Measurements from ENCODE around the gene DUS2. TPM values are rescaled to one million over a fixed set of nuclear protein-coding genes. Genes with fewer than 3 reads are reported as not detected.
"Not testable (repeated sequence)": the region's sequence is repeated elsewhere in the genome, so short reads cannot be mapped to it uniquely, and the experiment has no call there.

Gene DUS2
- total and polyA plus RNA-seq, 7 donors, result 3.6 to 17.3 (median 6.6) TPM

- WGBS, 2 donors, result 44 to 70% methylated on average over 18 of the region's 18 CpGs
- H3K36me3 ChIP-seq; intact Hi-C loops (cut with DNase I); H3K9me3 ChIP-seq; H3K27me3 ChIP-seq; H3K4me1 ChIP-seq; DNase-seq: not testable (repeated sequence)
- TF ChIP-seq POLR2AphosphoS5 (IDR thresholded peaks at IDR 0.05), result peak in 1 of 4 donors; percentile 23
- Histone ChIP-seq H3K4me3 (peak within 1 kb of the TSS in 2 of 4 donors; percentile 4 to 12), H3K27ac (peak within 1 kb of the TSS; percentile 26 to 61 (median 38))
Observed at GRCh38 chr16:67998779-67999688, 24.1 kb upstream of the DUS2 start, which contains the start of gene DPEP2. Gene DPEP2, minus strand, starts transcription at chr16:67999484. Its CDS starts 6,272 bp downstream, at chr16:67993212.

GRCh38 chr16:67999985-68000384, 23.1 kb upstream of the DUS2 start:
- 43 to 67% methylated on average over 2 of the region's 2 CpGs for WGBS, 2 donors
- Histone ChIP-seq H3K4me3 (no peak overlapping the region), H3K27me3 (no peaks in the 10 kb centered on the region), H3K9me3 (no peaks in the 10 kb centered on the region), H3K4me1 (no peaks in the 10 kb centered on the region), H3K36me3 (no peaks in the 10 kb centered on the region), H3K27ac (peak overlapping the region; percentile 9 to 61 (median 38))
- intact Hi-C loops (cut with DNase I), result no loop called here
- no peak for TF ChIP-seq POLR2AphosphoS5 (IDR thresholded peaks at IDR 0.05)
- TF ChIP-seq POLR2A (IDR thresholded peaks at IDR 0.05), result no peak
- no peak for TF ChIP-seq CTCF (IDR thresholded peaks at IDR 0.05)
- no peak for TF ChIP-seq EP300 (IDR thresholded peaks at IDR 0.05)
- DNase-seq, result no peak

- DNase-seq, result no peak
- 43 to 48% methylated on average over 3 of the region's 3 CpGs for WGBS, 2 donors
- Histone ChIP-seq H3K4me3 (no peak overlapping the region), H3K27ac (peak overlapping the region in 3 of 4 donors; percentile 31 to 61 (median 46)), H3K9me3 (no peaks in the 10 kb centered on the region), H3K36me3 (no peaks in the 10 kb centered on the region), H3K4me1 (no peaks in the 10 kb centered on the region), H3K27me3 (no peaks in the 10 kb centered on the region)
- intact Hi-C loops (cut with DNase I), result no loop called here
- TF ChIP-seq POLR2AphosphoS5 (IDR thresholded peaks at IDR 0.05) (peak in 1 of 4 donors; percentile 29), POLR2A (IDR thresholded peaks at IDR 0.05) (no peak), EP300 (IDR thresholded peaks at IDR 0.05) (no peak)
Observed at GRCh38 chr16:68000450-68000849, 22.6 kb upstream of the DUS2 start.

- H3K4me3 ChIP-seq, result no peak overlapping the region
- 84 to 88% methylated on average over 4 of the region's 4 CpGs for WGBS, 2 donors
- no peaks in the 10 kb centered on the region for H3K9me3 ChIP-seq
- no peak for TF ChIP-seq CTCF (IDR thresholded peaks at IDR 0.05)
- TF ChIP-seq POLR2AphosphoS5 (IDR thresholded peaks at IDR 0.05), result no peak
- no peak for TF ChIP-seq EP300 (IDR thresholded peaks at IDR 0.05)
- TF ChIP-seq POLR2A (IDR thresholded peaks at IDR 0.05), result no peak
- H3K27ac ChIP-seq, result no peak overlapping the region
- no peak for DNase-seq
- no peaks in the 10 kb centered on the region for H3K36me3 ChIP-seq
- intact Hi-C loops (cut with DNase I), result no loop called here
- H3K4me1 ChIP-seq, result no peaks in the 10 kb centered on the region
- H3K27me3 ChIP-seq, result no peaks in the 10 kb centered on the region
Observed at GRCh38 chr16:68003031-68003430, 20.1 kb upstream of the DUS2 start.

GRCh38 chr16:68005211-68005610, 17.9 kb upstream of the DUS2 start:
- H3K27me3 ChIP-seq, result no peaks in the 10 kb centered on the region
- 86 to 89% methylated on average over 9 of the region's 9 CpGs for WGBS, 2 donors
- H3K4me1 ChIP-seq, result no peaks in the 10 kb centered on the region
- no peaks in the 10 kb centered on the region for H3K9me3 ChIP-seq
- H3K27ac ChIP-seq, result peak overlapping the region; percentile 13 to 48 (median 31)
- no peak for TF ChIP-seq EP300 (IDR thresholded peaks at IDR 0.05)
- TF ChIP-seq POLR2A (IDR thresholded peaks at IDR 0.05), result no peak
- no peak for TF ChIP-seq POLR2AphosphoS5 (IDR thresholded peaks at IDR 0.05)
- no peak for TF ChIP-seq CTCF (IDR thresholded peaks at IDR 0.05)
- H3K36me3 ChIP-seq, result no peaks in the 10 kb centered on the region
- DNase-seq, result no peak
- no peak overlapping the region for H3K4me3 ChIP-seq
- intact Hi-C loops (cut with DNase I), result no loop called here

Measured in sigmoid colon (tissue), 7 donors.